ENCODE results near the gene PLD6. TPM values are rescaled to one million over a fixed set of nuclear protein-coding genes. Genes with fewer than 3 reads are reported as not detected.
"Not testable (repeated sequence)": the region's sequence is repeated elsewhere in the genome, so short reads cannot be mapped to it uniquely, and the experiment has no call there.

Gene PLD6
- total RNA-seq, 1 donor from 2014 or later = 0.92 TPM

GRCh38 chr17:17190188-17190587, 15.9 kb downstream of the PLD6 start:
- no peak for DNase-seq (ENCODE audit: low read depth)
- TF ChIP-seq CTCF (conservative IDR thresholded peaks at IDR 0.05; ENCODE audit: low read depth, low read length) = no peak
- H3K4me3 ChIP-seq (ENCODE audit: low read depth, low read length) = no peak overlapping the region

- no peak for DNase-seq (ENCODE audit: low read depth)
- H3K4me3 ChIP-seq (ENCODE audit: low read depth, low read length) = no peak overlapping the region
- no peak for TF ChIP-seq CTCF (conservative IDR thresholded peaks at IDR 0.05; ENCODE audit: low read depth, low read length)
These were observed 16.6 kb downstream of the PLD6 start for GRCh38 chr17:17189559-17189958.

- TF ChIP-seq CTCF (conservative IDR thresholded peaks at IDR 0.05; ENCODE audit: low read depth, low read length) = no peak
- no peak for DNase-seq (ENCODE audit: low read depth)
- H3K4me3 ChIP-seq (ENCODE audit: low read depth, low read length) = no peak overlapping the region
These were observed 17.5 kb downstream of the PLD6 start for GRCh38 chr17:17188586-17188985.

- DNase-seq (ENCODE audit: low read depth) = no peak
These were observed 19.3 kb downstream of the PLD6 start for GRCh38 chr17:17186551-17187505.

GRCh38 chr17:17186051-17186450, 20.1 kb downstream of the PLD6 start:
- no peak for DNase-seq (ENCODE audit: low read depth)
- H3K4me3 ChIP-seq (ENCODE audit: low read depth, low read length) = no peak overlapping the region
- no peak for TF ChIP-seq CTCF (conservative IDR thresholded peaks at IDR 0.05; ENCODE audit: low read depth, low read length)

More at GRCh38 chr17:17186551-17187505, 19.3 kb downstream of the PLD6 start:
- H3K4me3 ChIP-seq (ENCODE audit: low read depth, low read length) = no peak overlapping the region
- TF ChIP-seq CTCF (conservative IDR thresholded peaks at IDR 0.05; ENCODE audit: low read depth, low read length) = no peak

GRCh38 chr17:17184985-17185757, 21.0 kb downstream of the PLD6 start:
- not testable (repeated sequence) for DNase-seq (ENCODE audit: low read depth); H3K4me3 ChIP-seq (ENCODE audit: low read depth, low read length)

GRCh38 chr17:17183744-17184143, 22.4 kb downstream of the PLD6 start:
- DNase-seq (ENCODE audit: low read depth) = no peak
- no peak overlapping the region for H3K4me3 ChIP-seq (ENCODE audit: low read depth, low read length)
- TF ChIP-seq CTCF (conservative IDR thresholded peaks at IDR 0.05; ENCODE audit: low read depth, low read length) = no peak
